ENCODE measurements around the gene CST9L. TPM values are rescaled to one million over a fixed set of nuclear protein-coding genes. Genes with fewer than 3 reads are reported as not detected.

CST9L gene
- total RNA-seq, 1 donor from 2014 or later = not detected

GRCh38 chr20:23540624-23541023, 27.7 kb downstream of the CST9L start:
- H3K4me3 ChIP-seq (ENCODE audit: low read depth, low read length) = no peak overlapping the region
- DNase-seq (ENCODE audit: low read depth) = no peak
- no peak for TF ChIP-seq CTCF (conservative IDR thresholded peaks at IDR 0.05; ENCODE audit: low read depth, low read length)

GRCh38 chr20:23537030-23537429, 31.3 kb downstream of the CST9L start:
- no peak for DNase-seq (ENCODE audit: low read depth)
- no peak for TF ChIP-seq CTCF (conservative IDR thresholded peaks at IDR 0.05; ENCODE audit: low read depth, low read length)
- H3K4me3 ChIP-seq (ENCODE audit: low read depth, low read length) = no peak overlapping the region

- TF ChIP-seq CTCF (conservative IDR thresholded peaks at IDR 0.05; ENCODE audit: low read depth, low read length) = no peak
- no peak overlapping the region for H3K4me3 ChIP-seq (ENCODE audit: low read depth, low read length)
- no peak for DNase-seq (ENCODE audit: low read depth)
These were observed 31.8 kb downstream of the CST9L start for GRCh38 chr20:23536328-23536974.

GRCh38 chr20:23534801-23535593, 33.3 kb downstream of the CST9L start:
- no peak for DNase-seq (ENCODE audit: low read depth)
- H3K4me3 ChIP-seq (ENCODE audit: low read depth, low read length) = no peak overlapping the region
- TF ChIP-seq CTCF (conservative IDR thresholded peaks at IDR 0.05; ENCODE audit: low read depth, low read length) = no peak

- no peak for TF ChIP-seq CTCF (conservative IDR thresholded peaks at IDR 0.05; ENCODE audit: low read depth, low read length)
- DNase-seq (ENCODE audit: low read depth) = no peak
- H3K4me3 ChIP-seq (ENCODE audit: low read depth, low read length) = no peak overlapping the region
These were observed 35.1 kb downstream of the CST9L start for GRCh38 chr20:23533161-23533560.

- no peak for TF ChIP-seq CTCF (conservative IDR thresholded peaks at IDR 0.05; ENCODE audit: low read depth, low read length)
- no peak for DNase-seq (ENCODE audit: low read depth)
- no peak overlapping the region for H3K4me3 ChIP-seq (ENCODE audit: low read depth, low read length)
These were observed 35.8 kb downstream of the CST9L start for GRCh38 chr20:23532533-23532932.

All from epithelial cell of proximal tubule (primary cell).